Smooth muscle cell (in vitro differentiated cells): ENCODE results near the gene SPR. TPM values are rescaled to one million over a fixed set of nuclear protein-coding genes. Genes with fewer than 3 reads are reported as not detected.

Experiments
- DNase-seq: peaks from one replicate; lab custom pipeline; 2025; ENCODE audit not compliant: unreplicated experiment; lab: John Stamatoyannopoulos, UW
- H2AFZ ChIP-seq: fragments of 200-600 bp; sonication (generic); 2 replicates; pipeline ENCODE4 v1.6.0; 2016; ENCODE audit warnings: antibody characterized with exemption, low read depth, mild to moderate bottlenecking
- H3F3A ChIP-seq: fragments of 200-600 bp; sonication (generic); 2 replicates; pipeline ENCODE4 v1.6.0; 2017; ENCODE audit warnings: antibody characterized with exemption, low read depth
- H3K27ac ChIP-seq: fragments of 200-600 bp; sonication (generic); 2 replicates; pipeline ENCODE4 v1.5.1; 2016; ENCODE audit warnings: low read depth, mild to moderate bottlenecking
- H3K27me3 ChIP-seq: fragments of 200-600 bp; sonication (generic); 2 replicates; pipeline ENCODE4 v1.6.1; 2016; ENCODE audit warnings: low read depth, mild to moderate bottlenecking
- H3K36me3 ChIP-seq: fragments of 200-600 bp; sonication (generic); 2 replicates; pipeline ENCODE4 v1.5.1; 2016; ENCODE audit warnings: low read depth
- H3K4me1 ChIP-seq: fragments of 200-600 bp; sonication (generic); 2 replicates; pipeline ENCODE4 v1.5.1; 2016; ENCODE audit warnings: low read depth
- H3K4me2 ChIP-seq: fragments of 200-600 bp; sonication (generic); 2 replicates; pipeline ENCODE4 v1.6.0; 2016; ENCODE audit warnings: mild to moderate bottlenecking
- H3K4me3 ChIP-seq: fragments of 200-600 bp; sonication (generic); 2 replicates; pipeline ENCODE4 v1.5.1; 2016; ENCODE audit warnings: mild to moderate bottlenecking
- H3K79me2 ChIP-seq: fragments of 200-600 bp; sonication (generic); 2 replicates; pipeline ENCODE4 v1.6.0; 2016; ENCODE audit warnings: low read depth, mild to moderate bottlenecking
- H3K9ac ChIP-seq: fragments of 200-600 bp; sonication (generic); 2 replicates; pipeline ENCODE4 v1.6.0; 2016; ENCODE audit warnings: low read depth
- H3K9me3 ChIP-seq: fragments of 200-600 bp; sonication (generic); replicated peaks from 2 replicates; pipeline ENCODE4 v1.5.1; 2016; ENCODE audit warnings: low read depth
- H4K20me1 ChIP-seq: fragments of 200-600 bp; sonication (generic); 2 replicates; pipeline ENCODE4 v1.6.0; 2016; ENCODE audit warnings: low read depth
- WGBS: methylation state at CpG from one replicate; pipeline ENCODE4 v1.1.7; 2016; ENCODE audit warnings: low lambda C conversion rate; 5-methylcytosine and 5-hydroxymethylcytosine counted together
- polyA plus RNA-seq: library from polyadenylated mRNA; unstranded; fragments of >200 nt; fragmentation: Nextera tagmentation; extraction: Ambion mirVana; gene quantifications from 2 replicates; pipeline ENCODE4 v1.2.1, GENCODE V29; 2016
- total RNA-seq: library from RNA; depleted of rRNA; stranded (reverse); fragments of >200 nt; gene quantifications from 2 replicates; pipeline ENCODE4 v1.2.3, GENCODE V29; 2014
- TF ChIP-seq, protein P1 (sequence below): fragments of 200-600 bp; sonication (generic); IDR thresholded peaks from 2 replicates; pipeline ENCODE4 v1.5.1; 2017; ENCODE audit warnings: borderline replicate concordance, mild to moderate bottlenecking, antibody characterized with exemption; ENCODE audit not compliant: insufficient read depth, poor library complexity, severe bottlenecking

The SPR gene
- total and polyA plus RNA-seq, 2 experiments from 2014 or later: 4.1 to 13.2 TPM

DNA sequence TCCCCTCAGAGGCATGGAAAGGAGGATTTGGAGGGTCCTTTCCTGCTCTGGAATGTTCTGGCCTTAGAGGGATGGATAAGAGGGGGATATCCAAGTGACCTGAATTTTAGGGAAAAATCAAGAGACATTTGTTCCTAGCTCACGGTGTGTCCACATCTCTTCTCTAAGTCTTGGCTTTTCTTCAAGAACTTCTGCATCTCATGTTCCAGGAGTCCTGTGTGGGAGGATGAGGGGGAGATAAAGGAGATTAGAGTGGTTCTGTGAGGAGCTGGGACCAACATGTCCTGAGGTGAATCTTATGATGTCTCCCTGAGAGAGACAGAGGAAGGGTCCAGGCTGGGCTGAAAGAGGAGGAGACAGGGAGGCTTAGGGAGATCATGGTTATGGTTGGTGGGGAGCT, 41.8 kb downstream of the SPR start:
- Histone ChIP-seq H3K4me2 (no peak overlapping the region), H3K9ac (no peak overlapping the region), H3K4me1 (peaks cover 16% of the 10 kb centered on the region), H3K36me3 (no peaks in the 10 kb centered on the region), H3K27ac (no peak overlapping the region), H3K9me3 (no peaks in the 10 kb centered on the region), H3K79me2 (no peaks in the 10 kb centered on the region), H2AFZ (no peak overlapping the region), H4K20me1 (peaks cover 10% of the 10 kb centered on the region), H3K27me3 (peaks cover 65% of the 10 kb centered on the region), H3F3A (no peaks in the 10 kb centered on the region), H3K4me3 (no peak overlapping the region)
- TF ChIP-seq, protein P1, sequence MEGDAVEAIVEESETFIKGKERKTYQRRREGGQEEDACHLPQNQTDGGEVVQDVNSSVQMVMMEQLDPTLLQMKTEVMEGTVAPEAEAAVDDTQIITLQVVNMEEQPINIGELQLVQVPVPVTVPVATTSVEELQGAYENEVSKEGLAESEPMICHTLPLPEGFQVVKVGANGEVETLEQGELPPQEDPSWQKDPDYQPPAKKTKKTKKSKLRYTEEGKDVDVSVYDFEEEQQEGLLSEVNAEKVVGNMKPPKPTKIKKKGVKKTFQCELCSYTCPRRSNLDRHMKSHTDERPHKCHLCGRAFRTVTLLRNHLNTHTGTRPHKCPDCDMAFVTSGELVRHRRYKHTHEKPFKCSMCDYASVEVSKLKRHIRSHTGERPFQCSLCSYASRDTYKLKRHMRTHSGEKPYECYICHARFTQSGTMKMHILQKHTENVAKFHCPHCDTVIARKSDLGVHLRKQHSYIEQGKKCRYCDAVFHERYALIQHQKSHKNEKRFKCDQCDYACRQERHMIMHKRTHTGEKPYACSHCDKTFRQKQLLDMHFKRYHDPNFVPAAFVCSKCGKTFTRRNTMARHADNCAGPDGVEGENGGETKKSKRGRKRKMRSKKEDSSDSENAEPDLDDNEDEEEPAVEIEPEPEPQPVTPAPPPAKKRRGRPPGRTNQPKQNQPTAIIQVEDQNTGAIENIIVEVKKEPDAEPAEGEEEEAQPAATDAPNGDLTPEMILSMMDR: no peak
- WGBS: 91% methylated on average over 1 of the region's 1 CpG
- DNase-seq: no peak

DNA sequence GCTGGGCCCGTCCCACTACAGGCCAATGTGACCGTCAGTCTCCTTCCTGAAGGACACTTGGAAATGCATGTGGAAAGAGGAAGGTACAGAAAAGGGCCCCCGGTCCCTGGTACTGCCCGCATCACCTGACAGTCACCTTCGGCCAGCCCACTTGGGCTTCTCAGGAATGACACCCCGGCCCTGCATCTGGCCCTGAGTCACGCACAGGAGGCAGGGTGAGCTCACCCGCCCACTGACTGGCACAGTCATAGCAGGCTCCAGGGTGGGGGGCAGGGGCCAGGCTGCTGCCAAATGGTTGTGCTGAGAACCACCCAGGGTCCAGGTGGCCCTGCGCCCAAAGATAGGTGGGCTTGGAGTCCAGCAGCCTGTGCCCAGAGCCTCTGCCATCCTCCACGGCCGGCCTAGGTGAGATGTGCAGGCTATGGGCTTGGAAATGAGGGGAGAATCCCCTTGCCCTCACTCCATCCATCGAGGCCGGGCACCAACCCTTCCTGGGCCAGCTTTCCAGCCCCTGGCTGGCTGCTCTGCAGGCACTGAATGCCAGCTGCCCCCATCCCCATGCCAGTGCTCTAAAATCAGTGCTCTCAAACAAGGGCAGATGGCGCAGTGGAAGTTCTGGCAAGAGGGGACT, 44.2 kb downstream of the SPR start:
- WGBS: 82% methylated on average over 14 of the region's 14 CpGs
- DNase-seq: no peak
- Histone ChIP-seq H3K4me1 (no peaks in the 10 kb centered on the region), H3F3A (no peaks in the 10 kb centered on the region), H3K79me2 (no peaks in the 10 kb centered on the region), H3K27ac (no peak overlapping the region), H3K9ac (no peak overlapping the region), H3K4me2 (peak overlapping the region; percentile 50), H2AFZ (no peak overlapping the region), H4K20me1 (no peaks in the 10 kb centered on the region), H3K9me3 (no peaks in the 10 kb centered on the region), H3K27me3 (peaks cover 41% of the 10 kb centered on the region), H3K4me3 (no peak overlapping the region), H3K36me3 (no peaks in the 10 kb centered on the region)
- TF ChIP-seq, protein P1: no peak

DNA sequence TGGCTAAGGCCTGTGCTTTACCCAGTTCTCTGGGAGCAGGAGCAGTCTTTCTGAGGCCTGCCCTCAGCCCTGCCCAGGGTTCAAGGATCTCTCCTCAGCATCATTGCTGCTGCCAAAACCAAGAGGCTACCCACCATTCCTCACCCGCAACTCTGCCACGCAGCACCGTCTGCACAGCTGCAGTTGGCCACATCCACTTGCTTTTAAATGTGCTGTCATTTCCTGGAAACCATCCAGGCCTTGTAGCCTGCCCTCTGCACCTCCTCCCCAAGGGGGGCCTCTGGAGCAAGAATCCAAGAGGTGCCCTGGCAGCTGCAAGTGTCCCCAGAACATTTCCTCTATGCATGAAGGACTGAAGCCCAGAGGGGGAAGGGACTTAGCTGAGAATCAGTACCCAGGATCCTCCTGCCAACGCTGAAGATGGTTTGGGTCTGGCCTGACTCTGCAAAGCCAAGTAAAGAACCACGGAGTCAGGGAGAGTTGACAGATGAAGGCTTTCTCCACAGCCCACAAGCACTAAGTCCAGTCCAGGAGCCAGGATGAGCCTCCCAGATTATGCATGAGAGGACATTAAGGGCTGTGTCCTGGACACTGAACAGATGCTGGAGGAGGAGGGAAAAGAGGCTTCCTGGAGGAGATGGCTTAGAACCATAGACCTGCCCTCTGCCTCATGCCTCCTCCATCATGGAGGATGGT, 45.0 kb downstream of the SPR start:
- peak overlapping the region; percentile 50 for H3K4me2 ChIP-seq
- no peaks in the 10 kb centered on the region for H4K20me1 ChIP-seq
- no peak for DNase-seq
- no peaks in the 10 kb centered on the region for H3K9me3 ChIP-seq
- H3K79me2 ChIP-seq: no peaks in the 10 kb centered on the region
- H3K27ac ChIP-seq: no peak overlapping the region
- no peaks in the 10 kb centered on the region for H3K4me1 ChIP-seq
- no peak overlapping the region for H2AFZ ChIP-seq
- H3K27me3 ChIP-seq: peaks cover 33% of the 10 kb centered on the region
- 69% methylated on average over 5 of the region's 5 CpGs for WGBS
- H3F3A ChIP-seq: no peaks in the 10 kb centered on the region
- H3K9ac ChIP-seq: no peak overlapping the region
- no peak overlapping the region for H3K4me3 ChIP-seq
- no peaks in the 10 kb centered on the region for H3K36me3 ChIP-seq
- TF ChIP-seq, protein P1: no peak

DNA sequence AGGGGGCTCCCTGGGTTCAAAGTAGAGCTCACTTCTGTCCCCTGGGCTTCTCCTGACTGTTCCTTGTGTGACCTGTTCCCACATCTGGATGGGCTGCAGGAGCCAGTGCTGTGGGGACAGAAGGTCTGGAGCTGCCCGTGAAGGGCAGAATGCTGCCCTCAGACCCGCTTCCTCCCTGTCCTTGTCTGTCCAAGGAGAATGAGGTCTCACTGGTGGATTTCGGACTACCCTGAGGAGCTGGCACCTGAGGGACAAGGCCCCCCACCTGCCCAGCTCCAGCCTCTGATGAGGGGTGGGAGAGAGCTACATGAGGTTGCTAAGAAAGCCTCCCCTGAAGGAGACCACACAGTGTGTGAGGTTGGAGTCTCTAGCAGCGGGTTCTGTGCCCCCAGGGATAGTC, 45.6 kb downstream of the SPR start:
- no peaks in the 10 kb centered on the region for H3F3A ChIP-seq
- no peak for DNase-seq
- H3K4me1 ChIP-seq: no peaks in the 10 kb centered on the region
- no peak overlapping the region for H3K4me3 ChIP-seq
- H3K27ac ChIP-seq: no peak overlapping the region
- no peaks in the 10 kb centered on the region for H4K20me1 ChIP-seq
- WGBS: 98% methylated on average over 4 of the region's 4 CpGs
- H3K9me3 ChIP-seq: no peaks in the 10 kb centered on the region
- H2AFZ ChIP-seq: no peak overlapping the region
- H3K79me2 ChIP-seq: no peaks in the 10 kb centered on the region
- H3K4me2 ChIP-seq: no peak overlapping the region
- peaks cover 27% of the 10 kb centered on the region for H3K27me3 ChIP-seq
- no peak overlapping the region for H3K9ac ChIP-seq
- TF ChIP-seq, protein P1: no peak
- no peaks in the 10 kb centered on the region for H3K36me3 ChIP-seq
